ENCODE data around the gene CAMK2B.

Gene CAMK2B

DNA sequence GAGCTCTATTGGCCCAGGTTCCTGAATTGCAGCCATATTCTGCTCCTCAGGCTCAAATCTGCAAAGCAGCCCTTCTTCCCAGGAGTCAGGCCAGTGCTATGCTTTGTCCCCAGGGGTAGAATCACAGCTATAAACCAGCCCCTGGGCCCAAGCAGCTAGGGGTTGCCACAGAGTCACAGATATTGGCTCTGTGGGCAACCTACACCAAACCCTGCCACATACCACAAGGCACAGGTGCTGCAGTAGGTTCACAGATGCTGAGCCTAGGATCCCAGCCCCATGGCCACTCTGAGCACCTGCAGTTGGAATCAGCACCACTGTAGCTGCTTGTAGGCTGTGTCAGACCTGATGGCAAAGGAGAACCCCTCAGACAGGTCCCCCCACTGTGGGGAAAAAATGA lies 43.1 kb upstream of the CAMK2B start:
- H3K4me3 ChIP-seq (ENCODE audit: low read depth, low read length) = no peak overlapping the region
- in situ Hi-C loops (cut with HindIII; ENCODE audit: low pct_ligation_motif_present, low sequenced_read_pairs) = no loop called here
- DNase-seq = no peak
- H3K27me3 ChIP-seq (replicated peaks) = no peaks in the 10 kb centered on the region
- H3K36me3 ChIP-seq (replicated peaks) = no peaks in the 10 kb centered on the region
- TF ChIP-seq, protein P1, sequence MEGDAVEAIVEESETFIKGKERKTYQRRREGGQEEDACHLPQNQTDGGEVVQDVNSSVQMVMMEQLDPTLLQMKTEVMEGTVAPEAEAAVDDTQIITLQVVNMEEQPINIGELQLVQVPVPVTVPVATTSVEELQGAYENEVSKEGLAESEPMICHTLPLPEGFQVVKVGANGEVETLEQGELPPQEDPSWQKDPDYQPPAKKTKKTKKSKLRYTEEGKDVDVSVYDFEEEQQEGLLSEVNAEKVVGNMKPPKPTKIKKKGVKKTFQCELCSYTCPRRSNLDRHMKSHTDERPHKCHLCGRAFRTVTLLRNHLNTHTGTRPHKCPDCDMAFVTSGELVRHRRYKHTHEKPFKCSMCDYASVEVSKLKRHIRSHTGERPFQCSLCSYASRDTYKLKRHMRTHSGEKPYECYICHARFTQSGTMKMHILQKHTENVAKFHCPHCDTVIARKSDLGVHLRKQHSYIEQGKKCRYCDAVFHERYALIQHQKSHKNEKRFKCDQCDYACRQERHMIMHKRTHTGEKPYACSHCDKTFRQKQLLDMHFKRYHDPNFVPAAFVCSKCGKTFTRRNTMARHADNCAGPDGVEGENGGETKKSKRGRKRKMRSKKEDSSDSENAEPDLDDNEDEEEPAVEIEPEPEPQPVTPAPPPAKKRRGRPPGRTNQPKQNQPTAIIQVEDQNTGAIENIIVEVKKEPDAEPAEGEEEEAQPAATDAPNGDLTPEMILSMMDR (IDR thresholded peaks at IDR 0.05; ENCODE audit: low read depth, low read length, missing control alignments) = no peak
- no peak overlapping the region for H3K27ac ChIP-seq

DNA sequence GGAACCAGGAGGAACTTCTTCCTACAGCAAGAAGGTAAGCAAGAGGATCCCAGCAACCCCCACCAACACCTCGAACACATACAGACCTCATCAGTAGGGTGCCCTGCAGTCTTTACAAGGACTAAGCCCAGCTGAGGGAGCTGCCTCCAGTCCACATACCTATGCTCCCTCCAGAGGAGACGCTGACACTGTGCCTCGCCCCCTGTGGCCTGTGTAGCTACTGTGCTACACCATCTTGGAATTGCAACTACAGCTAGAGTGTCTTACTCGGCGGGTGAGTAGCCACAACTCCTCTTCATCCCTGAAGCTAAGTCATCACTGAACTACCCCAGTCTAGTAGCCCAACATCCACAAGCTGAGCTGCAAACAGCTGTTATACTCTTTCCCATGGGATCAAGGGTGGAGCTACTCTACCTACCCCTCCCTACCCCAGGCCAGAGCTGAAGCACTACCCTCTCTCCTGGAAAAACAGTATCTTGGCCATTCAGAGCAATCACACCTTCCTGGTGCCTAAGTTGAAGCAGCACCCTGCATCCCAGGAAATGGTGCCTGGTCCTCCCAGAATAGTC lies 42.2 kb upstream of the CAMK2B start:
- no peak for DNase-seq
- TF ChIP-seq, protein P1 (IDR thresholded peaks at IDR 0.05; ENCODE audit: low read depth, low read length, missing control alignments) = no peak

DNA sequence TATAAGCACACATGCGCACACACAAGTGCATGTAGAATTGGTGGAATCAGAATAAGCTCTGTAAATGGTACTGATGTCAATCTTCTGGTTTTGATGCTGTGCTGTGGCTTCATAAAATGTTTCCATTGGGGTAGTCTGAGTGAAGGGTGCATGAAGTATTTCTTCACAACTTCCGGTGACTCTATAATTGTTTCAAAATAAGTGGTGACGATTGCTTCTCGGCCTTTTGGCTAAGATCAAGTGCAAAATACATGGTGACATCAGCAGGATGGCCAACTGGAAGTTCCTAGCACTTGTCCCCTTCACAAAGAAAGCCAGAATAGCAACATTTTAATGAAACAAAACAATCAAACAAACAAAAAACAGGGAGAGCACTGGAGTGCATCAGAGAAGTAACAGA lies 41.6 kb upstream of the CAMK2B start:
- no peak for DNase-seq

More for the DNA sequence above, 42.2 kb upstream of the CAMK2B start:
- in situ Hi-C loops (cut with HindIII; ENCODE audit: low pct_ligation_motif_present, low sequenced_read_pairs) = no loop called here
- H3K4me3 ChIP-seq (ENCODE audit: low read depth, low read length) = no peak overlapping the region
- H3K36me3 ChIP-seq (replicated peaks) = no peaks in the 10 kb centered on the region
- no peaks in the 10 kb centered on the region for H3K27me3 ChIP-seq (replicated peaks)
- H3K27ac ChIP-seq = no peak overlapping the region

DNA sequence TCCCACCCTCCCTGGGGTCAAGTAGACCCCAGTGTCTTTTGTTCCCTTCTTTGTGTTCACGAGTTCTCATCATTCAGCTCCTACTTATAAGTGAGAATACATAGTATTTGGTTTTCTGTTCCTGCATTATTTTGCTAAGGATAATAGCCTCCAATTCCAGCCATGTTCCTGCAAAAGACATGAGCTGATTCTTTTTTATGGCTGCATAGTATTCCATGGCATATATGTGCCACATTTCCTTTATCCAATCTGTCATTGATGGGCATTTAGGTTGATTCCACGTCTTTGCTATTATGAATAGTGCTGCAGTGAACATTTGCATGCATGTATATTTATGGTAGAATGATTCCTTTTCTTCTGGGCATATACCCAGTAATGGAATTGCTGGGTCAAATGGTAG lies 28.3 kb upstream of the CAMK2B start:
- in situ Hi-C loops (cut with HindIII; ENCODE audit: low pct_ligation_motif_present, low sequenced_read_pairs) = no loop called here
- TF ChIP-seq, protein P1 (IDR thresholded peaks at IDR 0.05; ENCODE audit: low read depth, low read length, missing control alignments) = no peak
- Histone ChIP-seq H3K4me3 (ENCODE audit: low read depth, low read length) (no peak overlapping the region), H3K27me3 (replicated peaks) (no peaks in the 10 kb centered on the region), H3K27ac (no peak overlapping the region), H3K36me3 (replicated peaks) (no peaks in the 10 kb centered on the region)
- no peak for DNase-seq

More for the DNA sequence above, 41.6 kb upstream of the CAMK2B start:
- Histone ChIP-seq H3K4me3 (ENCODE audit: low read depth, low read length) (no peak overlapping the region), H3K27me3 (replicated peaks) (no peaks in the 10 kb centered on the region), H3K36me3 (replicated peaks) (no peaks in the 10 kb centered on the region), H3K27ac (no peak overlapping the region)
- TF ChIP-seq, protein P1 (IDR thresholded peaks at IDR 0.05; ENCODE audit: low read depth, low read length, missing control alignments) = no peak
- in situ Hi-C loops (cut with HindIII; ENCODE audit: low pct_ligation_motif_present, low sequenced_read_pairs) = no loop called here

DNA sequence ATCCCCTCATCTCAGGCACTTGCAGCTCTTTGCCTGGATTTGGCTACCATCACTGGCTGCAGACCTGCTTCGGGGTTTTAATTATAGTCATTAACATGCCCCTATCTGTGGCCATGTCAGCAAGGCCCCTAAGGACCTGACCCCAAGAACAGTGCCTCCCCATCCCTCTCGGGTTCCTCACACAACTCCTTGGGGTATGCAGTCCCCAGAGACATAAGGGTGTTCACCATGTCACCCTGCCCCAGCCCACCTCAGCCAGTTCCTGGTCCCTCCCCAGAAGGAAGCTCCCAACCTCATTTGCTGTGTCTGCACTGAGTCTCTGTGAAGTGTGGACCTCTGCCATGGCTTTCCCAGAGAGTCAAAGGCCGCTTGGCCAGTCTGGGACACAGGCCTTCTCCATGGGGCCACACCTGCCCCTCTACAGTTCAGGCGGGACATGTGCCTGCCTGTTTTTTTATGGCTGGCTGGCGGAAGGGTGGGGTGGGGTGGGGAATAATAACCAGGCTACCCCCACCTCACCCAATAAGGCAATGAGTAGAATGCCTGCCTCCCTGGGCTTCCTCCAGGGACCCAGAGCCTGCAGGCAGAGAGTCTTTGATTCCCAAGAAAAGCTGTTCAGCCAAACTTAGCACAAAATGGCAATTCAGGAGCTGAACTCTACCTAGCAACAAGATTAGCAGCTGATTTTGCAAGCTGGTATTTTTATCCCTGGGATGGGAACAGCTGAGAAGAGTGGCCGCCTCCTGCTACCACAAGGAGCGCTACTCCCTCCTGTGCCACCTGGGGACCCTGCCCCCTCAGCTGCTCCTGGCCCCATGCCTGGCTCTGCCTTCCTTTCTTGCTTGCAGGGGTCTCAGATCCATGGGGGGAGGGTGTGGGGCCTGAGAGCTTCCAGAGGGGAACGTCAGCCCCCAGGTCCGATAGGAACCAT lies 23.7 kb upstream of the CAMK2B start:
- Histone ChIP-seq H3K36me3 (replicated peaks) (no peaks in the 10 kb centered on the region), H3K4me3 (ENCODE audit: low read depth, low read length) (no peak overlapping the region), H3K27me3 (replicated peaks) (no peaks in the 10 kb centered on the region), H3K27ac (no peak overlapping the region)
- DNase-seq = no peak
- TF ChIP-seq, protein P1 (IDR thresholded peaks at IDR 0.05; ENCODE audit: low read depth, low read length, missing control alignments) = peak; percentile 35
- in situ Hi-C loops (cut with HindIII; ENCODE audit: low pct_ligation_motif_present, low sequenced_read_pairs) = no loop called here

All from brain microvascular endothelial cell (primary cell).